ENCODE measurements around the gene PPP6R1. TPM values are rescaled to one million over a fixed set of nuclear protein-coding genes. Genes with fewer than 3 reads are reported as not detected.

Gene PPP6R1
- total and polyA plus RNA-seq, 7 experiments from 2014 or later, result 39.3 to 223 (median 156) TPM

DNA sequence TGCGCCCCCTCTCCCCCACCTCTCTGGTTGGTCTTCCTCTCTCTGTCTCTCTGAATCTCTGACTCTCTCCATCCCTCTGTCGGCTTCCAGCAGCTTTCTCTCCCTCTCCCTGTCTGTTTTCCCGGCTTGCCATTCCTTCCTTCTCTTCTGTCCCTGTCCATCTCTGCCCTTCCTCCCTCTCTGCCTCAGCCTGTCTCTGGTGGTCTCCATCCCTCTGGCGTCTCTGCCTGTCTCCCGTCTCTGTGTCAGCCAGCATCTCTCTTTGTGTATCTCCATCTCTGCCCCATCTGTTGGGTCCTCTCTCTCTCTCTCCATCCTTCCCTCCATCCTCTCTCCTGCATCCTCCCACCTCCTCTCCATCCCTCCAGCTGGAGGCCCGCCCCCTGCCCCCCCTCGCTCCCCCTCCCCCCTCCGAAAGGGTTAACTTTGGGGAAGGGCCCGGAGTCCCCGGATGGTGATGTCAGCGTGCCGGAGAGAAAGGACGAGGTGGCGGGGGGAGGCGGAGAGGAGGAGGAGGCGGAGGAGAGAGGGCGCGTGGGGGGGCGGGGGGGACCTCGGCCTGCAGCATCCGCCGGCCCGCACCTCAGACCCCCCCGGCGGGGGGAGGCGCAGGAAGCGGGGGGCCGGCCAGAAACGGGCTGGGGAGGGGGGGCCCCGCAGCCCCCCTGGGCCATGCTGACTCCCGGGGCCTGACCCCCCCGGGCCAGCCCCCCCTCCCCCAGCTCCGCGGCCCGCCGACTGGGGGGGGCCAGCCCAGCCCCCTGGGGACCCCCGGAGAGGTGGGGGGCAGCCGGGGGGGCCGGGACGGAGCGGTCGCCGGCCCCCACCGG, 24.9 kb upstream of the PPP6R1 start, which contains the start of gene BRSK1:
TSS of gene BRSK1 (plus strand) at position 450 of the 830 bp plus-strand sequence. CDS start 446 bp downstream, outside the sequence.
- Histone ChIP-seq H3K27me3 (ENCODE audit: control insufficient read depth in 2 of 2, insufficient read depth in 2 of 2, low read length in 2 of 2) (no peaks in the 10 kb centered on the region), H3K9me3 (ENCODE audit: control insufficient read depth in 2 of 3, low read length in 3 of 3) (no peaks in the 10 kb centered on the region), H3K27ac (ENCODE audit: low read depth, low read length) (no peak within 1 kb of the TSS), H3K36me3 (ENCODE audit: control insufficient read depth in 2 of 3, insufficient read depth in 3 of 3, low read length in 3 of 3) (peaks cover 0 to 4% (median 0%) of the 10 kb centered on the region in 3 experiments), H3K4me3 (ENCODE audit: low read length) (no peak within 1 kb of the TSS), H3K4me1 (ENCODE audit: control insufficient read depth in 2 of 2, insufficient read depth in 2 of 2, low read length in 2 of 2) (peaks cover 6 to 11% of the 10 kb centered on the region in 2 donors)
- H3K4me3 Mint-ChIP-seq, result peak within 1 kb of the TSS; percentile 12 to 83 (median 62)
- intact Hi-C loops (cut with micrococcal nuclease), result no loop called here
- H3K27ac Mint-ChIP-seq, result peak within 1 kb of the TSS; percentile 28 to 75 (median 54)
- H3K9me3 Mint-ChIP-seq, result no peaks in the 10 kb centered on the region
- ATAC-seq (no peak), DNase-seq (peak in 5 of 9 donors; percentile 20 to 42 (median 28))
- H3K27me3 Mint-ChIP-seq, result peaks cover 0 to 9% (median 0%) of the 10 kb centered on the region in 5 donors
- CTCF ChIA-PET, result interaction anchor here (1.0 kb wide), 1 partner anchor 27 kb away, joined by 3 read pairs; no protein-coding TSS in a partner anchor
- H3K4me1 Mint-ChIP-seq, result peaks cover 12 to 41% (median 32%) of the 10 kb centered on the region in 7 donors
- POLR2A ChIA-PET, result interaction anchor here (8.2 kb wide), 1 partner anchor 26 kb away, joined by 156 read pairs; the partner anchor contains the start of gene PPP6R1
- peaks cover 0 to 4% (median 0%) of the 10 kb centered on the region in 5 donors for H3K36me3 Mint-ChIP-seq

DNA sequence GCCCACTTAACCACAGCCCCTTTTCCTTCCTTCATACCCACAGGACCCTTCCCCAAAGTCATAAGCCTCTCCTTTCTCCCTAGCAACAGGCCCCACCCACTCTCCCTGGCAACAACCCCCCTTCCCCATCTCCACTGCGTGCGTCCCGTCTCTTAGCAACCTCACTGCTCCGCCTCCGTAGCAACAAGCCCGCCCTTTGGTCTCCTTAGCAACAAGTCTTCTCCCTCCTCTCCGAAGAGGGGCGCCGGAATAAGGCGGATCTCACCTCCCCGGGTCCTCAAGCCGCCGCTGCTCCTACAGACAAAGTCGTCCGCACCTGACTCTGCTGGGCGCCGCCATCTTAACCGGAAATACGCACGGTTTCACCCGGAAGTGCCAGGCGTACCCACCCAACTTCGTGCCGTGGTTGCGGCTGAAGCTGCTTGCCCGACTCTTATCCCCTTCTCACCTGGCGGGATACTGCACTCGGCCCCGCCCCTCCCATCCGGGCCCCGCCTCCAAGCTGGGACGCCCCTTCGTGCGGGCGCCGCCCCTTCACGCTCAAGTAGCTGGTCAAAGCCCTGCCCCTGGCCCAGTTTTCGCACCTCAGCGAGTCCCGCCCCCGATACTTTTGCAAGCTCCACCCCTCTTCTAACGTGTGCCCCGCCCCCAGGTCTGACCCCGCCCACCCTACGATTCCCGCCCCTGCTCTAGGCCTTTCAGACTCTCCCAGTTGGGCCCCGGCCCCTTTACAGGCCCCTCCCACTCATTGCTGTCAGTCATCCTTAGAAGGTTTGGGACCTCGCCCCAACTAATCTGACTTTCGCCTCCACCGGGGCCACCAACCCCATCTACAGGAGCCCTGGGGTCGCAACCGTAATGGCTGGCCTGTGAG, 21.2 kb upstream of the PPP6R1 start, which contains the start of gene HSPBP1:
TSS of gene HSPBP1 (minus strand) at position 341 of the 874 bp plus-strand sequence. CDS start 502 bp downstream, outside the sequence.
- Mint-ChIP-seq H3K4me3 (peak within 1 kb of the TSS; percentile 92 to 100 (median 98)), H3K27me3 (peaks cover 0 to 9% (median 0%) of the 10 kb centered on the region in 5 donors), H3K36me3 (peaks cover 0 to 19% (median 8%) of the 10 kb centered on the region in 5 donors), H3K27ac (peak within 1 kb of the TSS; percentile 91 to 100 (median 98)), H3K4me1 (peaks cover 12 to 52% (median 39%) of the 10 kb centered on the region in 7 donors), H3K9me3 (peaks cover 0 to 1% (median 0%) of the 10 kb centered on the region in 11 donors)
- Histone ChIP-seq H3K27ac (ENCODE audit: low read depth, low read length) (peak within 1 kb of the TSS; percentile 89), H3K4me1 (ENCODE audit: control insufficient read depth in 2 of 2, insufficient read depth in 2 of 2, low read length in 2 of 2) (peaks cover 6 to 32% of the 10 kb centered on the region in 2 donors), H3K4me3 (ENCODE audit: low read length) (peak within 1 kb of the TSS; percentile 91), H3K36me3 (ENCODE audit: control insufficient read depth in 2 of 3, insufficient read depth in 3 of 3, low read length in 3 of 3) (peaks cover 0 to 24% (median 0%) of the 10 kb centered on the region in 3 experiments), H3K9me3 (ENCODE audit: control insufficient read depth in 2 of 3, low read length in 3 of 3) (no peaks in the 10 kb centered on the region), H3K27me3 (ENCODE audit: control insufficient read depth in 2 of 2, insufficient read depth in 2 of 2, low read length in 2 of 2) (no peaks in the 10 kb centered on the region)
- intact Hi-C loops (cut with micrococcal nuclease), result loop anchor here (1.0 to 2.0 kb wide), 15 partner anchors 12 to 344 kb away; partner anchors contain the start of genes KMT5C (in 2 of the 2), PPP6R1 (in 2 of the 2), RPL28 (in 2 of the 2) and ZNF628 (in 2 of the 2)
- CTCF ChIA-PET, result interaction anchor here (0.8 to 1.5 kb wide), 3 partner anchors 11 to 139 kb away, joined by 4 to 6 read pairs (median 5); no protein-coding TSS in a partner anchor
- peak; percentile 88 to 96 (median 96) for DNase-seq
- POLR2A ChIA-PET, result interaction anchor here (0.5 to 8.2 kb wide), 13 partner anchors 10 to 375 kb away, joined by 3 to 156 read pairs (median 5); partner anchors contain the start of genes KMT5C, PPP6R1, RPL28 and TMEM238
- peak; percentile 92 for ATAC-seq

DNA sequence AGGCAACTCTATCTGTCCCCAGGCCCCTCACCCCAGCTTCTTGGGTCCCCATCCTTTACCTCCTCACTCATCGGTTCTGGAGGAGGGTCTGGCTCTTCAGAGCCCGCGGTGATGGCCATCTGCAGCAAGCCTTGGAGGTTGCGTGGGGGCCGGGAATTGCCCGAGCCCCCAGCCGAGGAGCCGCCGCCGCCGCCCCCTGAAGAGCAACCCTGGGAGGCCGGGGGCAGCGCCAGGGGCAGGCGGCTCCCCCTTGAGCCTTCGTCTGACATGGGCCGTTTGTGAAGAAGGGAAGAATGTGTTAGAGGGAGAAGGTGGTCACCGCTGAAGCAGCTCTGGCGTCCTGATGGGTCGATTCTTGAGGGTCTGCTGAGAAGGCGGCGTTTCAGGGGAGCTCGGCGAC, 20.5 kb upstream of the PPP6R1 start:
- CTCF ChIA-PET, result interaction anchor here (1.5 kb wide), 1 partner anchor 12 kb away, joined by 4 read pairs; no protein-coding TSS in a partner anchor
- Mint-ChIP-seq H3K27ac (peak overlapping the region; percentile 91 to 100 (median 98)), H3K9me3 (peaks cover 0 to 1% (median 0%) of the 10 kb centered on the region in 11 donors), H3K36me3 (peaks cover 0 to 23% (median 8%) of the 10 kb centered on the region in 5 donors), H3K4me3 (peak overlapping the region; percentile 92 to 100 (median 98)), H3K4me1 (peaks cover 12 to 52% (median 38%) of the 10 kb centered on the region in 7 donors), H3K27me3 (peaks cover 0 to 9% (median 0%) of the 10 kb centered on the region in 5 donors)
- POLR2A ChIA-PET, result interaction anchor here (0.8 to 8.2 kb wide), 11 partner anchors 12 to 130 kb away, joined by 3 to 156 read pairs (median 5); partner anchors contain the start of genes KMT5C, PPP6R1, RPL28 and TMEM238
- Histone ChIP-seq H3K4me1 (ENCODE audit: control insufficient read depth in 2 of 2, insufficient read depth in 2 of 2, low read length in 2 of 2) (peaks cover 6 to 32% of the 10 kb centered on the region in 2 donors), H3K36me3 (ENCODE audit: control insufficient read depth in 2 of 3, insufficient read depth in 3 of 3, low read length in 3 of 3) (peaks cover 0 to 31% (median 0%) of the 10 kb centered on the region in 3 experiments), H3K27me3 (ENCODE audit: control insufficient read depth in 2 of 2, insufficient read depth in 2 of 2, low read length in 2 of 2) (no peaks in the 10 kb centered on the region), H3K4me3 (ENCODE audit: low read length) (peak overlapping the region; percentile 91), H3K9me3 (ENCODE audit: control insufficient read depth in 2 of 3, low read length in 3 of 3) (no peaks in the 10 kb centered on the region), H3K27ac (ENCODE audit: low read depth, low read length) (peak overlapping the region; percentile 89)
- ATAC-seq (no peak), DNase-seq (no peak)
- intact Hi-C loops (cut with micrococcal nuclease), result no loop called here

DNA sequence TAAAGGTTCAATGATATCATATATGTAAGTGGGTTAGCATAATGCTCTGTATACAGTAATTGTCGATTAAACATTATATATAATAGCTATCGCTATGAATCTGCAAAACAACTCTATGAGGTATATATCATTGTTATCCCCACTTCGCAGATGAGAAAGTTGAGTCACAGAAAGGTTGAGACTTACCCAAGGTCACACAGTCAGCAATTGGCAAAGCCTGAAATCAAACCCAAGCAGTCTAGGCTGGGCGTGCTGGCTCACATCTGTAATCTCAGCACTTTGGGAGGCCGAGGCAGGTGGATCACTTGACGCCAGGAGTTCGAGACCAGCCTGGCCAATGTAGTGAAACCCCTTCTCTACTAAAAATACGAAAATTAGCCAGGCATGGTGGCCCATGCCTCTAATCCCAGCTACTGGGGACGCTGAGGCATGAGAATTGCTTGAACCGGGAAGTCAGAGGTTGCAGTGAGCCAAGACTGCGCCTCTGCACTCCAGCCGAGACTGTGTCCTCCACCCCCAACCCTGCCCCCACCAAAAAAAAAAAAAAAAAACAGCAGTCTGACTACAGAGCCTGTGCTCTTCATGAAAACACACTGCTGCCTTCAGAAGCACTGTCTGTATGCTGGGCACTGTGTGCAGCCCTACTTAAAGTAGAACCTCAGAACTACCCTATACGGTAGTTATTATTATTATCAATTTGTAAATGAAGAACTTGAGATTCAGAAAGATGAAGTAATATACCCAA, 19.7 kb upstream of the PPP6R1 start:
- DNase-seq (no peak), ATAC-seq (no peak)
- Mint-ChIP-seq H3K36me3 (peaks cover 0 to 27% (median 10%) of the 10 kb centered on the region in 5 donors), H3K4me1 (peaks cover 12 to 49% (median 37%) of the 10 kb centered on the region in 7 donors), H3K27ac (peak overlapping the region in 6 of 9 donors; percentile 65 to 100 (median 84)), H3K4me3 (peak overlapping the region; percentile 55 to 100 (median 96)), H3K9me3 (peaks cover 0 to 1% (median 0%) of the 10 kb centered on the region in 11 donors), H3K27me3 (peaks cover 0 to 8% (median 0%) of the 10 kb centered on the region in 5 donors)
- no peaks in the 10 kb centered on the region for H3K9me3 ChIP-seq (ENCODE audit: control insufficient read depth in 2 of 3, low read length in 3 of 3)
- ChIA-PET CTCF (no interaction called here), POLR2A (interaction anchor here (0.7 to 8.2 kb wide), 6 partner anchors 11 to 160 kb away, joined by 3 to 156 read pairs (median 4); partner anchors contain the start of genes KMT5C, PPP6R1 and TMEM86B)
- no peaks in the 10 kb centered on the region for H3K27me3 ChIP-seq (ENCODE audit: control insufficient read depth in 2 of 2, insufficient read depth in 2 of 2, low read length in 2 of 2)
- peak overlapping the region; percentile 89 for H3K27ac ChIP-seq (ENCODE audit: low read depth, low read length)
- H3K4me3 ChIP-seq (ENCODE audit: low read length), result no peak overlapping the region
- intact Hi-C loops (cut with micrococcal nuclease), result no loop called here
- H3K4me1 ChIP-seq (ENCODE audit: control insufficient read depth in 2 of 2, insufficient read depth in 2 of 2, low read length in 2 of 2), result peaks cover 6 to 32% of the 10 kb centered on the region in 2 donors
- peaks cover 0 to 39% (median 0%) of the 10 kb centered on the region in 3 experiments for H3K36me3 ChIP-seq (ENCODE audit: control insufficient read depth in 2 of 3, insufficient read depth in 3 of 3, low read length in 3 of 3)

DNA sequence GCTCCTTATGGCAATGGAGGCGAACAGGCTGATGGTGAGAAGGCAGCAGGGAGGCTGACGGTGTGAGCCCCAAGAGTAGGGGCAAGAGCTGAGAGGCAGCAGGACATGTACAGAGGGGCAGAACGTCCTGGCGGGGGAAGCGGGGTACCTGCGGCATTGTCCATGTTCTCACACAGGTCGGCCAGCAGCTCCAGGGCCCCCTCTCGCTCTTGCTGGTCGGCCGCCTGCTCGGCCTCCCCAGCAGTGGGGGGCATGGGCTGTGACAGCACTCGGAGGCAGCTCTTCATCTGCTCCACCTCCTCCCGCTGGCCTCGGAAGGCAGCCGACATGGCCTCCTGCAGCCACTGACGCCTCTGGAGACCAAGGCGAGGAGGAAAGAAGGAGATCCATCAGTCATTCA, 18.7 kb upstream of the PPP6R1 start:
- peaks cover 0 to 35% (median 10%) of the 10 kb centered on the region in 5 donors for H3K36me3 Mint-ChIP-seq
- no peak overlapping the region for H3K27ac ChIP-seq (ENCODE audit: low read depth, low read length)
- ChIA-PET CTCF (no interaction called here), POLR2A (interaction anchor here (0.5 to 8.2 kb wide), 3 partner anchors 20 to 176 kb away, joined by 3 to 156 read pairs (median 5); partner anchors contain the start of gene PPP6R1)
- H3K4me3 Mint-ChIP-seq, result peak overlapping the region in 4 of 10 donors; percentile 21 to 58 (median 50)
- peaks cover 12 to 38% (median 32%) of the 10 kb centered on the region in 7 donors for H3K4me1 Mint-ChIP-seq
- ATAC-seq (no peak), DNase-seq (no peak)
- H3K4me3 ChIP-seq (ENCODE audit: low read length), result no peak overlapping the region
- peaks cover 6 to 32% of the 10 kb centered on the region in 2 donors for H3K4me1 ChIP-seq (ENCODE audit: control insufficient read depth in 2 of 2, insufficient read depth in 2 of 2, low read length in 2 of 2)
- no peaks in the 10 kb centered on the region for H3K27me3 Mint-ChIP-seq
- peaks cover 0 to 47% (median 0%) of the 10 kb centered on the region in 3 experiments for H3K36me3 ChIP-seq (ENCODE audit: control insufficient read depth in 2 of 3, insufficient read depth in 3 of 3, low read length in 3 of 3)
- peak overlapping the region in 5 of 9 donors; percentile 40 to 80 (median 61) for H3K27ac Mint-ChIP-seq
- peaks cover 0 to 1% (median 0%) of the 10 kb centered on the region in 11 donors for H3K9me3 Mint-ChIP-seq
- intact Hi-C loops (cut with micrococcal nuclease), result no loop called here
- no peaks in the 10 kb centered on the region for H3K27me3 ChIP-seq (ENCODE audit: control insufficient read depth in 2 of 2, insufficient read depth in 2 of 2, low read length in 2 of 2)
- no peaks in the 10 kb centered on the region for H3K9me3 ChIP-seq (ENCODE audit: control insufficient read depth in 2 of 3, low read length in 3 of 3)

All from naive thymus-derived CD4-positive, alpha-beta T cell (primary cell).